Ishikawa (cell line): ENCODE data around the gene ANKRD13A.

ENCODE experiments used
- CEBPB ChIP-seq: IDR thresholded peaks from 2 replicates; pipeline ENCODE4 v1.6.1; 2012
- CREB1 ChIP-seq: IDR thresholded peaks from 2 replicates; pipeline ENCODE4 v1.6.1; 2012; ENCODE audit warnings: low read depth
- EGR1 ChIP-seq: IDR thresholded peaks from 2 replicates; pipeline ENCODE4 v1.6.1; 2012
- EP300 ChIP-seq: IDR thresholded peaks from 2 replicates; pipeline ENCODE4 v1.6.1; 2012; ENCODE audit warnings: borderline replicate concordance
- FOXM1 ChIP-seq: IDR thresholded peaks from 2 replicates; pipeline ENCODE4 v1.6.1; 2012; ENCODE audit warnings: low read depth, borderline replicate concordance
- MAX ChIP-seq: IDR thresholded peaks from 2 replicates; pipeline ENCODE4 v1.6.1; 2012
- NFIC ChIP-seq: IDR thresholded peaks from 2 replicates; pipeline ENCODE4 v1.6.1; 2012
- RAD21 ChIP-seq: IDR thresholded peaks from 2 replicates; pipeline ENCODE4 v1.6.1; 2012; ENCODE audit warnings: low read depth
- REST ChIP-seq: IDR thresholded peaks from 2 replicates; pipeline ENCODE4 v1.6.1; 2012; ENCODE audit warnings: low read depth, mild to moderate bottlenecking
- TAF1 ChIP-seq: IDR thresholded peaks from 2 replicates; pipeline ENCODE4 v1.6.1; 2012; ENCODE audit warnings: low read depth, mild to moderate bottlenecking
- TCF12 ChIP-seq: IDR thresholded peaks from 2 replicates; pipeline ENCODE4 v1.6.1; 2012; ENCODE audit warnings: low read depth
- TEAD4 ChIP-seq: IDR thresholded peaks from 2 replicates; pipeline ENCODE4 v1.6.1; 2012
- USF1 ChIP-seq: IDR thresholded peaks from 2 replicates; pipeline ENCODE4 v1.6.1; 2012
- YY1 ChIP-seq: IDR thresholded peaks from 2 replicates; pipeline ENCODE4 v1.6.1; 2012; ENCODE audit warnings: low read depth
- ZBTB7A ChIP-seq: IDR thresholded peaks from 2 replicates; pipeline ENCODE4 v1.6.1; 2012; ENCODE audit warnings: low read depth

Gene ANKRD13A

GRCh38 chr12:110028323-110028722 lies 29.1 kb downstream of the ANKRD13A start:
- TF ChIP-seq REST (no peak), TEAD4 (no peak), EP300 (no peak), ZBTB7A (no peak), TAF1 (no peak), MAX (no peak), TCF12 (no peak), NFIC (no peak), CEBPB (no peak), USF1 (no peak), RAD21 (no peak), FOXM1 (no peak), EGR1 (no peak), YY1 (no peak), CREB1 (no peak)

- TF ChIP-seq EGR1 (no peak), TEAD4 (no peak), FOXM1 (no peak), MAX (no peak), TAF1 (no peak), NFIC (no peak), ZBTB7A (no peak), CEBPB (no peak), TCF12 (no peak), USF1 (no peak), EP300 (no peak), RAD21 (no peak), YY1 (no peak), REST (no peak)
Measured at GRCh38 chr12:110029290-110029815, 30.1 kb downstream of the ANKRD13A start.

GRCh38 chr12:110033888-110034287 lies 34.7 kb downstream of the ANKRD13A start:
- no peak for TF ChIP-seq FOXM1
- no peak for TF ChIP-seq CREB1
- TF ChIP-seq TAF1 = no peak
- no peak for TF ChIP-seq TEAD4
- no peak for TF ChIP-seq MAX

- TF ChIP-seq EP300 (no peak), REST (no peak), NFIC (no peak), FOXM1 (no peak), EGR1 (no peak), ZBTB7A (no peak), MAX (no peak), RAD21 (no peak), USF1 (no peak), TAF1 (no peak)
Measured at GRCh38 chr12:110035534-110036104, 36.4 kb downstream of the ANKRD13A start.
